Left ventricle myocardium inferior (tissue), 1 donor: Measurements from ENCODE around the gene TMCO4. TPM values are rescaled to one million over a fixed set of nuclear protein-coding genes. Genes with fewer than 3 reads are reported as not detected.

ENCODE experiments used
- DNase-seq: peaks from one replicate; pipeline ENCODE4 v3.0.0-alpha.2; 2020
- H3K27ac ChIP-seq: fragments of 200-600 bp; replicated peaks from 2 replicates; pipeline ENCODE4 v1.8.0; 2021
- H3K27me3 ChIP-seq: fragments of 200-600 bp; 2 replicates; pipeline ENCODE4 v1.8.0; 2021; ENCODE audit warnings: low read depth
- H3K36me3 ChIP-seq: fragments of 200-600 bp; 2 replicates; pipeline ENCODE4 v1.8.0; 2021
- H3K4me1 ChIP-seq: fragments of 200-600 bp; 2 replicates; pipeline ENCODE4 v1.8.0; 2021
- H3K4me3 ChIP-seq: fragments of 200-600 bp; 2 replicates; pipeline ENCODE4 v1.8.0; 2021; ENCODE audit warnings: mild to moderate bottlenecking, moderate library complexity
- H3K9me3 ChIP-seq: fragments of 200-600 bp; replicated peaks from 2 replicates; pipeline ENCODE4 v1.8.0; 2021
- CTCF ChIP-seq: fragments of 200-600 bp; IDR thresholded peaks from 2 replicates; pipeline ENCODE4 v1.8.0; 2021; ENCODE audit warnings: antibody characterized with exemption, mild to moderate bottlenecking, borderline replicate concordance
- intact Hi-C: fragments of 100-400 bp; cut with micrococcal nuclease; formaldehyde crosslinking; loops from one replicate; pipeline ENCODE4 v1.11.0; 2022
- total RNA-seq: library from RNA; stranded (reverse); fragmentation: NEBNext Ultra II Directional; extraction: Animal tissue kit (Norgen Biotek cat#: 25700); gene quantifications from one replicate; pipeline ENCODE4 v1.2.1, GENCODE V29; 2021
- donor health status: DM: no; HTN: yes; CAD: no; lungs with severe emphysema.

The TMCO4 gene
- total RNA-seq, 1 donor from 2014 or later = 8.6 TPM

- Histone ChIP-seq H3K36me3 (peaks cover 24% of the 10 kb centered on the region), H3K27ac (no peak overlapping the region), H3K9me3 (peaks cover 7% of the 10 kb centered on the region), H3K4me3 (no peak overlapping the region), H3K27me3 (no peaks in the 10 kb centered on the region), H3K4me1 (no peaks in the 10 kb centered on the region)
- intact Hi-C loops = no loop called here
- no peak for DNase-seq
- no peak for TF ChIP-seq CTCF
These were observed 41.4 kb downstream of the TMCO4 start for GRCh38 chr1:19758227-19758830.

- Histone ChIP-seq H3K4me3 (no peak overlapping the region), H3K27ac (no peak overlapping the region), H3K36me3 (peaks cover 30% of the 10 kb centered on the region), H3K27me3 (no peaks in the 10 kb centered on the region), H3K4me1 (no peaks in the 10 kb centered on the region), H3K9me3 (peaks cover 7% of the 10 kb centered on the region)
- DNase-seq = no peak
- TF ChIP-seq CTCF = no peak
- intact Hi-C loops = no loop called here
These were observed 42.1 kb downstream of the TMCO4 start for GRCh38 chr1:19757641-19758040.

GRCh38 chr1:19756480-19756879 lies 43.2 kb downstream of the TMCO4 start:
- Histone ChIP-seq H3K27me3 (no peaks in the 10 kb centered on the region), H3K4me3 (no peak overlapping the region), H3K27ac (no peak overlapping the region), H3K36me3 (peaks cover 31% of the 10 kb centered on the region), H3K4me1 (no peaks in the 10 kb centered on the region), H3K9me3 (peaks cover 7% of the 10 kb centered on the region)
- no peak for DNase-seq
- intact Hi-C loops = no loop called here
- TF ChIP-seq CTCF = no peak

GRCh38 chr1:19754482-19754881 lies 45.2 kb downstream of the TMCO4 start:
- no peak for TF ChIP-seq CTCF
- peaks cover 39% of the 10 kb centered on the region for H3K36me3 ChIP-seq
- intact Hi-C loops = no loop called here
- no peak overlapping the region for H3K27ac ChIP-seq
- no peak for DNase-seq
- H3K27me3 ChIP-seq = no peaks in the 10 kb centered on the region
- H3K4me3 ChIP-seq = no peak overlapping the region
- H3K4me1 ChIP-seq = no peaks in the 10 kb centered on the region
- H3K9me3 ChIP-seq = peaks cover 7% of the 10 kb centered on the region

- Histone ChIP-seq H3K9me3 (peaks cover 3% of the 10 kb centered on the region), H3K4me1 (no peaks in the 10 kb centered on the region), H3K4me3 (no peak overlapping the region), H3K27me3 (no peaks in the 10 kb centered on the region), H3K36me3 (peaks cover 53% of the 10 kb centered on the region), H3K27ac (no peak overlapping the region)
- no peak for TF ChIP-seq CTCF
- intact Hi-C loops = no loop called here
- no peak for DNase-seq
These were observed 47.5 kb downstream of the TMCO4 start for GRCh38 chr1:19752083-19752696.
